Suprapubic skin (tissue), 4 donors: ENCODE data around the gene SYT17.

Source experiments
- POLR2A ChIP-seq, 2 donors: fragments of 450-650 bp; IDR thresholded peaks; one replicate each; pipeline ENCODE4 v1.6.1; 2017; ENCODE audit warnings: antibody characterized with exemption in 2 of 2, mild to moderate bottlenecking in 2 of 2, moderate library complexity in 2 of 2
- POLR2AphosphoS5 ChIP-seq, 3 donors: sonication (generic); formaldehyde crosslinking; IDR thresholded peaks; one replicate each; pipeline ENCODE4 v1.6.1; 2017; ENCODE audit warnings: antibody characterized with exemption in 3 of 3
- TF ChIP-seq, protein P1 (sequence below), 2 donors: fragments of 200-600 bp in 1 of 2; fragments of 450-650 bp in 1 of 2; sonication (generic) in 1 of 2; IDR thresholded peaks; one replicate each; pipeline ENCODE4 v1.5.1; 2016 to 2019; ENCODE audit warnings: antibody characterized with exemption in 2 of 2, mild to moderate bottlenecking in 1 of 2, moderate library complexity in 1 of 2

DNA sequence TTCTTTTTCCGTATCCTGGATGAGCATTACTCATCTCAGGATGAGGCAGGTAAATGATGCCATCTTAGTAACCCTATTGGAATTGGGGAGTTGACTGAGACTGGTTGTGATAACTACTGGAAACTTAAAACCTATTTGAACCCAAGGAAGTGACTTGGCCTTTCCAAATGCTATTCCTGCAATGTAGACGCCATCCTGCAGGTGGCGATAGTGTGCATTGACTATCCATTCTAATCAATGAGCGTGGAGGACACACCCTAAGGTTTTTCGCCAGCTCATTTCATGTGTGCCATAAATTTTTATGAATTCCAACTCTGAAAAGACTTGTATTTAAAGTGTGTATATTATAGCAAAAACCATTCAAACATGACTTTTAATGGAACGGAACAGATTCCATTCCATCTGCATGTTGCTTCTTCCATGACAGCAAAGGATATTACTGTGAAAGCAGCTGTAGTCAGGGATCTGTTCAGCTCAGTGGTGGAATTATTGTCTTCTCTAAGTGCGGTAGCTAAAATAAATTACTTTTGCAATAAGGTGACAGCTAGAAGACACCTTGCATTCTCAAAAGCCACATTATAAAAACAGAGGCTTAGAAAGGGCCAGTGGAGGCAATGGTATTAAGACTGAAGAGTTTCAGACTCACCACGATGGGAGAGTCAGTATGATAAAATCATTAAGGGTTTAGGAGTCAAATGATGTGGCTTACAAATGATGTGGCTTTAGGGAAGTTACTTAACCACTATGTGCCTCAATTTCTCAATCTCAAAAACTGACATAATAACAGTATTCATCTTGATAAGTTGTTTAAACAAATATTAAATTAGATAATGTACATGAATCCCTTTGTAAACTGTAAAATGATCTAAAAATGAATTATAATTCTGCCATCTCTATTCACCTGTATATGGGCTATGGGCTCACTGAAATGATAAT, 55.5 kb downstream of the SYT17 start:
- TF ChIP-seq, protein P1, sequence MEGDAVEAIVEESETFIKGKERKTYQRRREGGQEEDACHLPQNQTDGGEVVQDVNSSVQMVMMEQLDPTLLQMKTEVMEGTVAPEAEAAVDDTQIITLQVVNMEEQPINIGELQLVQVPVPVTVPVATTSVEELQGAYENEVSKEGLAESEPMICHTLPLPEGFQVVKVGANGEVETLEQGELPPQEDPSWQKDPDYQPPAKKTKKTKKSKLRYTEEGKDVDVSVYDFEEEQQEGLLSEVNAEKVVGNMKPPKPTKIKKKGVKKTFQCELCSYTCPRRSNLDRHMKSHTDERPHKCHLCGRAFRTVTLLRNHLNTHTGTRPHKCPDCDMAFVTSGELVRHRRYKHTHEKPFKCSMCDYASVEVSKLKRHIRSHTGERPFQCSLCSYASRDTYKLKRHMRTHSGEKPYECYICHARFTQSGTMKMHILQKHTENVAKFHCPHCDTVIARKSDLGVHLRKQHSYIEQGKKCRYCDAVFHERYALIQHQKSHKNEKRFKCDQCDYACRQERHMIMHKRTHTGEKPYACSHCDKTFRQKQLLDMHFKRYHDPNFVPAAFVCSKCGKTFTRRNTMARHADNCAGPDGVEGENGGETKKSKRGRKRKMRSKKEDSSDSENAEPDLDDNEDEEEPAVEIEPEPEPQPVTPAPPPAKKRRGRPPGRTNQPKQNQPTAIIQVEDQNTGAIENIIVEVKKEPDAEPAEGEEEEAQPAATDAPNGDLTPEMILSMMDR (IDR thresholded peaks at IDR 0.05) = no peak
- TF ChIP-seq POLR2AphosphoS5 (IDR thresholded peaks at IDR 0.05) (no peak), POLR2A (IDR thresholded peaks at IDR 0.05) (no peak)
